WTC11 (cell line): ENCODE data around the gene CHSY3. TPM values are rescaled to one million over a fixed set of nuclear protein-coding genes. Genes with fewer than 3 reads are reported as not detected.

Experiments
- ATAC-seq: fragments of 200-7000 bp; cut with Tn5 transposase; 2 replicates; pipeline ENCODE4 v1.10.0; 2021; ENCODE audit warnings: mild to moderate bottlenecking, moderate library complexity
- CTCF ChIA-PET: fragments of 300-600 bp; sonication (Branson Sonifier 250); formaldehyde crosslinking; loops from one replicate; lab custom pipeline; 2021; ENCODE audit warnings: antibody characterized with exemption; lab: Charles Lee
- POLR2A ChIA-PET: fragments of 350-600 bp; sonication (Branson Sonifier 250); formaldehyde crosslinking; loops from one replicate; lab custom pipeline; 2021; ENCODE audit warnings: antibody characterized with exemption; lab: Charles Lee
- DNase-seq: peaks from one replicate; pipeline ENCODE4 v3.0.0; 2021; ENCODE audit warnings: low spot score
- H3K27ac Mint-ChIP-seq: 2 replicates; pipeline ENCODE4 v1.8.0; 2021; ENCODE audit warnings: mixed read lengths
- H3K27me3 Mint-ChIP-seq: 2 replicates; pipeline ENCODE4 v1.8.0; 2021; ENCODE audit warnings: low read depth, mild to moderate bottlenecking, moderate library complexity, mixed read lengths
- H3K36me3 Mint-ChIP-seq: 2 replicates; pipeline ENCODE4 v1.8.0; 2021; ENCODE audit warnings: mixed read lengths
- H3K4me1 Mint-ChIP-seq: 2 replicates; pipeline ENCODE4 v1.8.0; 2022; ENCODE audit warnings: mixed read lengths
- H3K4me3 Mint-ChIP-seq: 2 replicates; pipeline ENCODE4 v1.8.0; 2021; ENCODE audit warnings: mild to moderate bottlenecking, moderate library complexity, mixed read lengths
- H3K9me3 Mint-ChIP-seq: 2 replicates; pipeline ENCODE4 v1.8.0; 2021; ENCODE audit warnings: mixed read lengths
- CREM ChIP-seq: sonication (generic); formaldehyde crosslinking; IDR thresholded peaks from 2 replicates; pipeline ENCODE4 v1.8.1; 2022; ENCODE audit warnings: mild to moderate bottlenecking, missing genetic modification reagents, moderate library complexity
- EMX1 ChIP-seq: fragments of 250-450 bp; sonication (Bioruptor Pico); IDR thresholded peaks from 2 replicates; pipeline ENCODE4 v1.8.0; 2021; ENCODE audit warnings: mild to moderate bottlenecking
- FOXK1 ChIP-seq: sonication (generic); formaldehyde crosslinking; IDR thresholded peaks from 2 replicates; pipeline ENCODE4 v1.8.0; 2022; ENCODE audit warnings: mild to moderate bottlenecking, moderate library complexity, missing genetic modification reagents
- JUN ChIP-seq: sonication (generic); formaldehyde crosslinking; IDR thresholded peaks from 2 replicates; pipeline ENCODE4 v1.8.0; 2023; ENCODE audit warnings: mild to moderate bottlenecking, missing genetic modification reagents
- MAX ChIP-seq: sonication (generic); formaldehyde crosslinking; IDR thresholded peaks from 2 replicates; pipeline ENCODE4 v1.8.0; 2022; ENCODE audit warnings: mild to moderate bottlenecking, missing genetic modification reagents
- NR1H2 ChIP-seq: sonication (generic); formaldehyde crosslinking; IDR thresholded peaks from 2 replicates; pipeline ENCODE4 v1.9.0; 2021; ENCODE audit warnings: mild to moderate bottlenecking, moderate library complexity, missing genetic modification reagents
- PREB ChIP-seq: sonication (generic); formaldehyde crosslinking; IDR thresholded peaks from 2 replicates; pipeline ENCODE4 v1.8.1; 2022; ENCODE audit warnings: mild to moderate bottlenecking, missing genetic modification reagents, moderate library complexity, borderline replicate concordance
- SP1 ChIP-seq: sonication (generic); formaldehyde crosslinking; conservative IDR thresholded peaks from 2 replicates; pipeline ENCODE4 v1.8.1; 2022; ENCODE audit warnings: missing genetic modification reagents
- ZNF138 ChIP-seq: sonication (generic); formaldehyde crosslinking; conservative IDR thresholded peaks from 2 replicates; pipeline ENCODE4 v1.8.1; 2022; ENCODE audit warnings: mild to moderate bottlenecking, moderate library complexity, missing genetic modification reagents
- ZNF219 ChIP-seq: sonication (generic); formaldehyde crosslinking; IDR thresholded peaks from 2 replicates; pipeline ENCODE4 v1.8.0; 2023; ENCODE audit warnings: missing genetic modification reagents, mild to moderate bottlenecking, borderline replicate concordance
- ZNF263 ChIP-seq: sonication (generic); formaldehyde crosslinking; IDR thresholded peaks from 2 replicates; pipeline ENCODE4 v1.8.1; 2022; ENCODE audit warnings: low read depth, mild to moderate bottlenecking, moderate library complexity, missing genetic modification reagents
- ZNF396 ChIP-seq: fragments of 250-450 bp; sonication (Bioruptor Pico); IDR thresholded peaks from 2 replicates; pipeline ENCODE4 v1.8.0; 2021; ENCODE audit warnings: mild to moderate bottlenecking, moderate library complexity, borderline replicate concordance
- ZNF416 ChIP-seq: fragments of 250-450 bp; sonication (Bioruptor Pico); IDR thresholded peaks from 2 replicates; pipeline ENCODE4 v1.9.0; 2021; ENCODE audit warnings: mild to moderate bottlenecking, inconsistent platforms
- total RNA-seq: library from RNA; stranded (reverse); gene quantifications from 3 replicates; pipeline ENCODE4 v1.2.3, GENCODE V29; 2021
- TF ChIP-seq, protein P1 (sequence below): sonication (generic); formaldehyde crosslinking; IDR thresholded peaks from 2 replicates; pipeline ENCODE4 v1.8.1; 2023; ENCODE audit warnings: mild to moderate bottlenecking, moderate library complexity, missing genetic modification reagents
- TF ChIP-seq, protein P2 (sequence below): sonication (generic); formaldehyde crosslinking; IDR thresholded peaks from 2 replicates; pipeline ENCODE4 v1.8.1; 2023; ENCODE audit warnings: mild to moderate bottlenecking, missing genetic modification reagents, borderline replicate concordance
- TF ChIP-seq, protein P3 (sequence below): fragments of 250-450 bp; sonication (Bioruptor Pico); IDR thresholded peaks from 2 replicates; pipeline ENCODE4 v2.1.2; 2022; ENCODE audit warnings: mild to moderate bottlenecking, moderate library complexity
- TF ChIP-seq, protein P4 (sequence below): sonication (generic); formaldehyde crosslinking; IDR thresholded peaks from 2 replicates; pipeline ENCODE4 v1.8.1; 2023; ENCODE audit warnings: mild to moderate bottlenecking, missing genetic modification reagents, moderate library complexity
- TF ChIP-seq, protein P5 (sequence below): sonication (generic); formaldehyde crosslinking; IDR thresholded peaks from 2 replicates; pipeline ENCODE4 v1.8.0; 2023; ENCODE audit warnings: mild to moderate bottlenecking, missing genetic modification reagents

CHSY3 gene
- total RNA-seq, 1 experiment from 2014 or later: 0.98 TPM

DNA sequence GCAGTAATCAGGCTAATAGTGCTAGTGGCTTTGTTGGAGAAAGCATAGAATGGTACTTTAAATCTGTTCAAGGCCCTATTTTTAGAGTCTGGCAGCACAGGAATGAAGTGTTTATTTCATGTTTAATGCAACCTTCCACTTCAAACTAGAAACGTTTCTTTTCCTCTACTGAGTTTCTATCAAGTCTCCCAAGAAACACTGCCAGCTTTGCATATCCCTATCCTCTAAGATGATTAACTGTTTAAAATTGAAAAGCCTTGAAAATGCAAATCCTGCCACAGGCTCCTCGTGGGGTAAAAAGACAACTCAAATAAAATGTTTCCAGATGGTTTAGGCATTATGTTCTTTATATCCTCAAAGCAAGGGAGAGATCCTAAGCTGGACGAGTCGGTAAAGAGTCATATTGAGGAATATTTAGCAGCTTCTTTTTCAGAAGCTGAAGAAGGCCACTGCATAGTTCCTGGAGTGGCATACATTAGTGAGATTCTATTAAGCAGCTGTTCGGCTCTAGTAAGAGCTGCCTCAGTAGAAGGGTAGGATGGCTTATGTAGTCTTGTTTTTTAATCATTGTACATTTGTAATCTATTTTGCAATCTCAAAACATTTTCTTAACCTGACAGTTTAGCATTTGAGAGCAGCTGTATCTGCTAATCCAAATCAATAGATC, 251.2 kb downstream of the CHSY3 start (continued):
- TF ChIP-seq ZNF219 (CRISPR knock-in tag) (no peak), ZNF416 (CRISPR knock-in tag) (no peak), CREM (CRISPR knock-in tag) (no peak), NR1H2 (CRISPR knock-in tag) (no peak), EMX1 (no peak), SP1 (CRISPR knock-in tag) (no peak), JUN (no peak), PREB (no peak), ZNF263 (no peak)
- TF ChIP-seq, protein P1, sequence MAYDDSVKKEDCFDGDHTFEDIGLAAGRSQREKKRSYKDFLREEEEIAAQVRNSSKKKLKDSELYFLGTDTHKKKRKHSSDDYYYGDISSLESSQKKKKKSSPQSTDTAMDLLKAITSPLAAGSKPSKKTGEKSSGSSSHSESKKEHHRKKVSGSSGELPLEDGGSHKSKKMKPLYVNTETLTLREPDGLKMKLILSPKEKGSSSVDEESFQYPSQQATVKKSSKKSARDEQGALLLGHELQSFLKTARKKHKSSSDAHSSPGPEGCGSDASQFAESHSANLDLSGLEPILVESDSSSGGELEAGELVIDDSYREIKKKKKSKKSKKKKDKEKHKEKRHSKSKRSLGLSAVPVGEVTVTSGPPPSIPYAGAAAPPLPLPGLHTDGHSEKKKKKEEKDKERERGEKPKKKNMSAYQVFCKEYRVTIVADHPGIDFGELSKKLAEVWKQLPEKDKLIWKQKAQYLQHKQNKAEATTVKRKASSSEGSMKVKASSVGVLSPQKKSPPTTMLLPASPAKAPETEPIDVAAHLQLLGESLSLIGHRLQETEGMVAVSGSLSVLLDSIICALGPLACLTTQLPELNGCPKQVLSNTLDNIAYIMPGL (CRISPR knock-in tag): no peak
- TF ChIP-seq, protein P2, sequence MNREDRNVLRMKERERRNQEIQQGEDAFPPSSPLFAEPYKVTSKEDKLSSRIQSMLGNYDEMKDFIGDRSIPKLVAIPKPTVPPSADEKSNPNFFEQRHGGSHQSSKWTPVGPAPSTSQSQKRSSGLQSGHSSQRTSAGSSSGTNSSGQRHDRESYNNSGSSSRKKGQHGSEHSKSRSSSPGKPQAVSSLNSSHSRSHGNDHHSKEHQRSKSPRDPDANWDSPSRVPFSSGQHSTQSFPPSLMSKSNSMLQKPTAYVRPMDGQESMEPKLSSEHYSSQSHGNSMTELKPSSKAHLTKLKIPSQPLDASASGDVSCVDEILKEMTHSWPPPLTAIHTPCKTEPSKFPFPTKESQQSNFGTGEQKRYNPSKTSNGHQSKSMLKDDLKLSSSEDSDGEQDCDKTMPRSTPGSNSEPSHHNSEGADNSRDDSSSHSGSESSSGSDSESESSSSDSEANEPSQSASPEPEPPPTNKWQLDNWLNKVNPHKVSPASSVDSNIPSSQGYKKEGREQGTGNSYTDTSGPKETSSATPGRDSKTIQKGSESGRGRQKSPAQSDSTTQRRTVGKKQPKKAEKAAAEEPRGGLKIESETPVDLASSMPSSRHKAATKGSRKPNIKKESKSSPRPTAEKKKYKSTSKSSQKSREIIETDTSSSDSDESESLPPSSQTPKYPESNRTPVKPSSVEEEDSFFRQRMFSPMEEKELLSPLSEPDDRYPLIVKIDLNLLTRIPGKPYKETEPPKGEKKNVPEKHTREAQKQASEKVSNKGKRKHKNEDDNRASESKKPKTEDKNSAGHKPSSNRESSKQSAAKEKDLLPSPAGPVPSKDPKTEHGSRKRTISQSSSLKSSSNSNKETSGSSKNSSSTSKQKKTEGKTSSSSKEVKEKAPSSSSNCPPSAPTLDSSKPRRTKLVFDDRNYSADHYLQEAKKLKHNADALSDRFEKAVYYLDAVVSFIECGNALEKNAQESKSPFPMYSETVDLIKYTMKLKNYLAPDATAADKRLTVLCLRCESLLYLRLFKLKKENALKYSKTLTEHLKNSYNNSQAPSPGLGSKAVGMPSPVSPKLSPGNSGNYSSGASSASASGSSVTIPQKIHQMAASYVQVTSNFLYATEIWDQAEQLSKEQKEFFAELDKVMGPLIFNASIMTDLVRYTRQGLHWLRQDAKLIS (CRISPR knock-in tag): no peak
- TF ChIP-seq, all 79 proteins: peak for 0

DNA sequence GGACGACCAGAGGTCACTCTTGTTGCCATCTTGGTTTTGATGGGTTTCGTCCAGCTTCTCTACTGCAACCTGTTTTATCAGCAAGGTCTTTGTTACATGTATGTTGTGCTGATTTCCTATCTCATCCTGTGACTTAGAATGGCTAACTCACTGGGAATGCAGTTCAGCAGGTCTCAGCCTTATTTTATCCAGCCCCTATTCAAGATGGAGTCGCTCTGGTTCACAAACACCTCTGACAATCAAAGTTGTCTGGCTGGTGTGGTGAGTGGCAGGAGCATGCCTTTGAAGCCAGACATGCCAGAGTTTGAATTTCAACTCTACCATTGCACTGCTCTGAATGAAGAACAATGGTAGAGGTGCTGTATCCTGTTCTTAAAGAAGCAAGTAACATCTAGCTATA, 253.8 kb downstream of the CHSY3 start:
- H3K36me3 Mint-ChIP-seq: peaks cover 4% of the 10 kb centered on the region; the same call in 1 of the 2 replicates
- H3K9me3 Mint-ChIP-seq: peaks cover 5% of the 10 kb centered on the region; the same call in 1 of the 2 replicates
- no peak for DNase-seq
- no peak for ATAC-seq
- H3K27me3 Mint-ChIP-seq: peaks cover 23% of the 10 kb centered on the region
- no peak overlapping the region for H3K27ac Mint-ChIP-seq
- ChIA-PET POLR2A (no interaction called here), CTCF (interaction anchor here (1.0 kb wide), 1 partner anchor 16 kb away, joined by 4 read pairs; no protein-coding TSS in a partner anchor)
- H3K4me3 Mint-ChIP-seq: no peak overlapping the region
- peaks cover 48% of the 10 kb centered on the region for H3K4me1 Mint-ChIP-seq
- TF ChIP-seq FOXK1 (no peak), ZNF396 (no peak), MAX (CRISPR knock-in tag) (no peak), ZNF138 (CRISPR knock-in tag) (no peak), PREB (no peak)
- TF ChIP-seq, protein P3, sequence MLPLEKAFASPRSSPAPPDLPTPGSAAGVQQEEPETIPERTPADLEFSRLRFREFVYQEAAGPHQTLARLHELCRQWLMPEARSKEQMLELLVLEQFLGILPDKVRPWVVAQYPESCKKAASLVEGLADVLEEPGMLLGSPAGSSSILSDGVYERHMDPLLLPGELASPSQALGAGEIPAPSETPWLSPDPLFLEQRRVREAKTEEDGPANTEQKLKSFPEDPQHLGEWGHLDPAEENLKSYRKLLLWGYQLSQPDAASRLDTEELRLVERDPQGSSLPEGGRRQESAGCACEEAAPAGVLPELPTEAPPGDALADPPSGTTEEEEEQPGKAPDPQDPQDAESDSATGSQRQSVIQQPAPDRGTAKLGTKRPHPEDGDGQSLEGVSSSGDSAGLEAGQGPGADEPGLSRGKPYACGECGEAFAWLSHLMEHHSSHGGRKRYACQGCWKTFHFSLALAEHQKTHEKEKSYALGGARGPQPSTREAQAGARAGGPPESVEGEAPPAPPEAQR (CRISPR knock-in tag): 0 out of 2 replicates have a peak, but pooled peaks have one; percentile 65
- TF ChIP-seq, protein P4, sequence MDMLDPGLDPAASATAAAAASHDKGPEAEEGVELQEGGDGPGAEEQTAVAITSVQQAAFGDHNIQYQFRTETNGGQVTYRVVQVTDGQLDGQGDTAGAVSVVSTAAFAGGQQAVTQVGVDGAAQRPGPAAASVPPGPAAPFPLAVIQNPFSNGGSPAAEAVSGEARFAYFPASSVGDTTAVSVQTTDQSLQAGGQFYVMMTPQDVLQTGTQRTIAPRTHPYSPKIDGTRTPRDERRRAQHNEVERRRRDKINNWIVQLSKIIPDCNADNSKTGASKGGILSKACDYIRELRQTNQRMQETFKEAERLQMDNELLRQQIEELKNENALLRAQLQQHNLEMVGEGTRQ (CRISPR knock-in tag): no peak
- TF ChIP-seq, protein P5, sequence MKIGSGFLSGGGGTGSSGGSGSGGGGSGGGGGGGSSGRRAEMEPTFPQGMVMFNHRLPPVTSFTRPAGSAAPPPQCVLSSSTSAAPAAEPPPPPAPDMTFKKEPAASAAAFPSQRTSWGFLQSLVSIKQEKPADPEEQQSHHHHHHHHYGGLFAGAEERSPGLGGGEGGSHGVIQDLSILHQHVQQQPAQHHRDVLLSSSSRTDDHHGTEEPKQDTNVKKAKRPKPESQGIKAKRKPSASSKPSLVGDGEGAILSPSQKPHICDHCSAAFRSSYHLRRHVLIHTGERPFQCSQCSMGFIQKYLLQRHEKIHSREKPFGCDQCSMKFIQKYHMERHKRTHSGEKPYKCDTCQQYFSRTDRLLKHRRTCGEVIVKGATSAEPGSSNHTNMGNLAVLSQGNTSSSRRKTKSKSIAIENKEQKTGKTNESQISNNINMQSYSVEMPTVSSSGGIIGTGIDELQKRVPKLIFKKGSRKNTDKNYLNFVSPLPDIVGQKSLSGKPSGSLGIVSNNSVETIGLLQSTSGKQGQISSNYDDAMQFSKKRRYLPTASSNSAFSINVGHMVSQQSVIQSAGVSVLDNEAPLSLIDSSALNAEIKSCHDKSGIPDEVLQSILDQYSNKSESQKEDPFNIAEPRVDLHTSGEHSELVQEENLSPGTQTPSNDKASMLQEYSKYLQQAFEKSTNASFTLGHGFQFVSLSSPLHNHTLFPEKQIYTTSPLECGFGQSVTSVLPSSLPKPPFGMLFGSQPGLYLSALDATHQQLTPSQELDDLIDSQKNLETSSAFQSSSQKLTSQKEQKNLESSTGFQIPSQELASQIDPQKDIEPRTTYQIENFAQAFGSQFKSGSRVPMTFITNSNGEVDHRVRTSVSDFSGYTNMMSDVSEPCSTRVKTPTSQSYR (CRISPR knock-in tag): no peak
